ENCODE measurements around the gene SPATA20. TPM values are rescaled to one million over a fixed set of nuclear protein-coding genes. Genes with fewer than 3 reads are reported as not detected.

The SPATA20 gene
- total RNA-seq, 1 donor from 2014 or later: 22.8 TPM

DNA sequence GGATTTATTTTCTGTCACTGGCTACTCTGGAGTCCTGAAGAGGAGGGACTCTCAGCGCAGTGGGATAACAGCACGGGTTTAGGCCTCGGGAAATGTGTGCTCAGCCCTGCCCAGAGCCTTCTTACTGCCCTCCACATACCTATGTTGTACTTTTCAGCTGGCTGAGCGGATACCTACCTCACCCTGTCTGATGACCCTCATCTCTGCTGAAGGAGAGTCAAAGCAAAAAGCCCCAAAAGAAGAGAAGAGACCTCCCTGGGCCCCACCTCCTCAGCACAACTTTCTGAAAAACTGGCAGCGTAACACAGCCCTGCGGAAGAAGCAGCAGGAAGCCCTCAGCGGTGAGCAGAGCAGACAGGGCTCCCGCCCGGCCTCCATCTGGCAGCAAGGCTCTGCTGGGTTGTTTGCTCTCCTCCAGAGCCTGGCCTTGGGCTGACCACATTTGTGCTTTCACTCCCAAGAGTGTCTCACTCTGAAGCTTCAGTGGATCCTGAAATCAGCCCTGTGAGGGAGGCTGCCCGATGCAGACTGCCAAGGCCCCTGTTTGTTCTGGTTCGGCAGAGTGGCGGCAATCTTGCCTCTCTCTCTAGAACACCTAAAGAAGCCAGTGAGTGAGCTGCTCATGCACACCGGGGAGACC, 28.5 kb upstream of the SPATA20 start:
- Mint-ChIP-seq H3K27ac (no peak overlapping the region), H3K36me3 (no peaks in the 10 kb centered on the region), H3K4me1 (peaks cover 36% of the 10 kb centered on the region), H3K27me3 (ENCODE audit: insufficient read depth, low read depth) (peaks cover 10% of the 10 kb centered on the region), H3K9me3 (no peaks in the 10 kb centered on the region), H3K4me3 (peak overlapping the region; percentile 4)
- Histone ChIP-seq H3F3A (ENCODE audit: low read depth) (no peaks in the 10 kb centered on the region), H4K20me1 (ENCODE audit: low read depth) (no peaks in the 10 kb centered on the region), H3K27me3 (no peaks in the 10 kb centered on the region), H3K36me3 (no peaks in the 10 kb centered on the region), H3K79me2 (ENCODE audit: low read depth) (no peaks in the 10 kb centered on the region), H3K4me3 (no peak overlapping the region), H3K9ac (no peak overlapping the region), H3K27ac (no peak overlapping the region), H3K4me1 (peaks cover 11% of the 10 kb centered on the region), H3K9me3 (ENCODE audit: low read depth) (no peaks in the 10 kb centered on the region), H3K4me2 (no peak overlapping the region), H2AFZ (replicated peaks) (no peak overlapping the region)
- no peak for DNase-seq (ENCODE audit: low spot score)
- TF ChIP-seq, protein P1, sequence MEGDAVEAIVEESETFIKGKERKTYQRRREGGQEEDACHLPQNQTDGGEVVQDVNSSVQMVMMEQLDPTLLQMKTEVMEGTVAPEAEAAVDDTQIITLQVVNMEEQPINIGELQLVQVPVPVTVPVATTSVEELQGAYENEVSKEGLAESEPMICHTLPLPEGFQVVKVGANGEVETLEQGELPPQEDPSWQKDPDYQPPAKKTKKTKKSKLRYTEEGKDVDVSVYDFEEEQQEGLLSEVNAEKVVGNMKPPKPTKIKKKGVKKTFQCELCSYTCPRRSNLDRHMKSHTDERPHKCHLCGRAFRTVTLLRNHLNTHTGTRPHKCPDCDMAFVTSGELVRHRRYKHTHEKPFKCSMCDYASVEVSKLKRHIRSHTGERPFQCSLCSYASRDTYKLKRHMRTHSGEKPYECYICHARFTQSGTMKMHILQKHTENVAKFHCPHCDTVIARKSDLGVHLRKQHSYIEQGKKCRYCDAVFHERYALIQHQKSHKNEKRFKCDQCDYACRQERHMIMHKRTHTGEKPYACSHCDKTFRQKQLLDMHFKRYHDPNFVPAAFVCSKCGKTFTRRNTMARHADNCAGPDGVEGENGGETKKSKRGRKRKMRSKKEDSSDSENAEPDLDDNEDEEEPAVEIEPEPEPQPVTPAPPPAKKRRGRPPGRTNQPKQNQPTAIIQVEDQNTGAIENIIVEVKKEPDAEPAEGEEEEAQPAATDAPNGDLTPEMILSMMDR (IDR thresholded peaks at IDR 0.05): no peak
- TF ChIP-seq EZH2phosphoT487 (IDR thresholded peaks at IDR 0.05): no peak
- TF ChIP-seq EZH2 (IDR thresholded peaks at IDR 0.05): no peak

DNA sequence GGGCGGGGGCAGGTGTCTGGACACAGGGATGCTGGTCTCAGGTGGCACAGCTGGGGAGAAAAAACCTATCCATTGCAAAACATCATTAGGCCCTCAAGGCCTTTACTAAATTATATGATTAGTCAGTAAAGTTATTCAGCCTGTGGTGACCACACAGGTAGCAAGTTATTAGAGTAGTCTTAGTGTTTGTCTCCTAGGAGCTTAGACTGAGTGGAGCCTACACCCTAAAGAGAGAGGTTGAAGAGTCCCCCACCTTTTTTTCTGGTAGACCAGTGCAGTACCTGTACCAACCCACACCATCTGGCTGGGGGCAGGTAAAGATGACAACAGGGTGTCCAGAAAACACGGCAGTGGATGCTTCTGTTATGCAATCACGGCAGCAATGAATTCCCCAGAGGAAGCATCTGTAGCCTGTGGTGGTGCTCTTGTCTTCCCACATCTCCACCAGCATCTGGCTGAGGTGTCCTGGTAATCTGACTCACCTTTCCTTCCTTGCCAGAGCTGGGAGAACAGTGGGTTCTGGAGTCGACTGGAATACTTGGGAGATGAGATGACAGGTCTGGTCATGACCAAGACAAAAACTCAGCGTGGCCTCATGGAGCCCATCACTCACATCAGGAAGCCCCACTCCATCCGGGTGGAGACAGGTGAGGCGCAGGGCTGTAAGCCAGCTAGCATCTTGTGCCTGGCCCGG, 27.7 kb upstream of the SPATA20 start:
- no peak for DNase-seq (ENCODE audit: low spot score)
- no peak overlapping the region for H3K4me2 ChIP-seq
- H3K9me3 ChIP-seq (ENCODE audit: low read depth): no peaks in the 10 kb centered on the region

DNA sequence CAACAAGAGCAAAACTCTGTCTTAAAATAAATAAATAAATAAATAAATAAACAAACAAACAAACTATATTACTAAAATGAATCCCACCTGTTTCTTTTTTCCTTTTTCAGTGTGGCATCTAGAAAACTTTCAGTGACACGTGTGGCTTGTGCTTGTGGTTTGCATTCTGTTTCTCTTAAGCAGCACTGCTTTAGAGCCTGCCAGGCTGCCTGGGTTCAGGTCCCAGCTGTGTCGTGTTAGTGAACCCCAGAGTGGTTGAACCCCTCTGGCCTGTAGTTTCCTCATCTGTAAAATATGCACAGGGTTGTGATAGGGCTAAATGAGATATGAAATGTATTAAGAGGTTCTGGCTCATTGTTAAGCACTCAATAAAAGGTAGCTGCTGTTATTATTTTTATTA, 26.5 kb upstream of the SPATA20 start:
- H3K27ac Mint-ChIP-seq: no peak overlapping the region
- H3K9me3 Mint-ChIP-seq: no peaks in the 10 kb centered on the region
- H3K4me3 Mint-ChIP-seq: no peak overlapping the region
- Histone ChIP-seq H3K27me3 (no peaks in the 10 kb centered on the region), H3K27ac (no peak overlapping the region), H3K4me2 (no peak overlapping the region), H3K36me3 (no peaks in the 10 kb centered on the region), H3K4me3 (no peak overlapping the region), H3K4me1 (no peaks in the 10 kb centered on the region), H2AFZ (replicated peaks) (no peak overlapping the region), H4K20me1 (ENCODE audit: low read depth) (no peaks in the 10 kb centered on the region), H3K79me2 (ENCODE audit: low read depth) (no peaks in the 10 kb centered on the region), H3F3A (ENCODE audit: low read depth) (no peaks in the 10 kb centered on the region), H3K9ac (no peak overlapping the region), H3K9me3 (ENCODE audit: low read depth) (no peaks in the 10 kb centered on the region)
- DNase-seq (ENCODE audit: low spot score): no peak
- no peaks in the 10 kb centered on the region for H3K36me3 Mint-ChIP-seq
- H3K27me3 Mint-ChIP-seq (ENCODE audit: insufficient read depth, low read depth): peaks cover 14% of the 10 kb centered on the region
- H3K4me1 Mint-ChIP-seq: peaks cover 25% of the 10 kb centered on the region
- TF ChIP-seq EZH2 (IDR thresholded peaks at IDR 0.05) (no peak), EZH2phosphoT487 (IDR thresholded peaks at IDR 0.05) (no peak)
- TF ChIP-seq, protein P1 (IDR thresholded peaks at IDR 0.05): no peak

More for the DNA sequence above, 27.7 kb upstream of the SPATA20 start:
- Histone ChIP-seq H3K79me2 (ENCODE audit: low read depth) (no peaks in the 10 kb centered on the region), H3K4me3 (no peak overlapping the region), H2AFZ (replicated peaks) (no peak overlapping the region), H3K27me3 (no peaks in the 10 kb centered on the region), H3K36me3 (no peaks in the 10 kb centered on the region), H4K20me1 (ENCODE audit: low read depth) (no peaks in the 10 kb centered on the region), H3K27ac (no peak overlapping the region), H3F3A (ENCODE audit: low read depth) (no peaks in the 10 kb centered on the region), H3K4me1 (peaks cover 11% of the 10 kb centered on the region), H3K9ac (no peak overlapping the region)
- no peak overlapping the region for H3K27ac Mint-ChIP-seq
- TF ChIP-seq, protein P1 (IDR thresholded peaks at IDR 0.05): no peak
- TF ChIP-seq EZH2phosphoT487 (IDR thresholded peaks at IDR 0.05) (no peak), EZH2 (IDR thresholded peaks at IDR 0.05) (no peak)
- no peaks in the 10 kb centered on the region for H3K36me3 Mint-ChIP-seq
- peaks cover 12% of the 10 kb centered on the region for H3K27me3 Mint-ChIP-seq (ENCODE audit: insufficient read depth, low read depth)
- H3K9me3 Mint-ChIP-seq: no peaks in the 10 kb centered on the region
- peaks cover 33% of the 10 kb centered on the region for H3K4me1 Mint-ChIP-seq
- no peak overlapping the region for H3K4me3 Mint-ChIP-seq

Data from neural progenitor cell (in vitro differentiated cells).